WTC11 (cell line): Measurements from ENCODE around the gene SEPTIN10. TPM values are rescaled to one million over a fixed set of nuclear protein-coding genes. Genes with fewer than 3 reads are reported as not detected.

Source experiments
- ATAC-seq: fragments of 200-7000 bp; cut with Tn5 transposase; 2 replicates; pipeline ENCODE4 v1.10.0; 2021; ENCODE audit warnings: mild to moderate bottlenecking, moderate library complexity
- CTCF ChIA-PET: fragments of 300-600 bp; sonication (Branson Sonifier 250); formaldehyde crosslinking; loops from one replicate; lab custom pipeline; 2021; ENCODE audit warnings: antibody characterized with exemption; lab: Charles Lee
- POLR2A ChIA-PET: fragments of 350-600 bp; sonication (Branson Sonifier 250); formaldehyde crosslinking; loops from one replicate; lab custom pipeline; 2021; ENCODE audit warnings: antibody characterized with exemption; lab: Charles Lee
- DNase-seq: peaks from one replicate; pipeline ENCODE4 v3.0.0; 2021; ENCODE audit warnings: low spot score
- H3K27ac Mint-ChIP-seq: 2 replicates; pipeline ENCODE4 v1.8.0; 2021; ENCODE audit warnings: mixed read lengths
- H3K27me3 Mint-ChIP-seq: 2 replicates; pipeline ENCODE4 v1.8.0; 2021; ENCODE audit warnings: low read depth, mild to moderate bottlenecking, moderate library complexity, mixed read lengths
- H3K36me3 Mint-ChIP-seq: 2 replicates; pipeline ENCODE4 v1.8.0; 2021; ENCODE audit warnings: mixed read lengths
- H3K4me1 Mint-ChIP-seq: 2 replicates; pipeline ENCODE4 v1.8.0; 2022; ENCODE audit warnings: mixed read lengths
- H3K4me3 Mint-ChIP-seq: 2 replicates; pipeline ENCODE4 v1.8.0; 2021; ENCODE audit warnings: mild to moderate bottlenecking, moderate library complexity, mixed read lengths
- H3K9me3 Mint-ChIP-seq: 2 replicates; pipeline ENCODE4 v1.8.0; 2021; ENCODE audit warnings: mixed read lengths
- AFF4 ChIP-seq: sonication (generic); formaldehyde crosslinking; IDR thresholded peaks from 2 replicates; pipeline ENCODE4 v1.8.1; 2023; ENCODE audit warnings: mild to moderate bottlenecking, missing genetic modification reagents, borderline replicate concordance
- ARID4B ChIP-seq: sonication (generic); formaldehyde crosslinking; IDR thresholded peaks from 2 replicates; pipeline ENCODE4 v1.8.0; 2023; ENCODE audit warnings: missing genetic modification reagents, mild to moderate bottlenecking, borderline replicate concordance
- ATF6 ChIP-seq: sonication (generic); formaldehyde crosslinking; IDR thresholded peaks from 2 replicates; pipeline ENCODE4 v1.8.1; 2023; ENCODE audit warnings: mild to moderate bottlenecking, missing genetic modification reagents
- CDX4 ChIP-seq: fragments of 250-450 bp; sonication (Bioruptor Pico); IDR thresholded peaks from 2 replicates; pipeline ENCODE4 v1.9.0; 2021; ENCODE audit warnings: moderate library complexity, mild to moderate bottlenecking, inconsistent platforms, borderline replicate concordance
- ESRRA ChIP-seq: sonication (generic); formaldehyde crosslinking; IDR thresholded peaks from 2 replicates; pipeline ENCODE4 v1.8.1; 2022; ENCODE audit warnings: mild to moderate bottlenecking, missing genetic modification reagents, borderline replicate concordance
- JAZF1 ChIP-seq: fragments of 250-450 bp; sonication (Bioruptor Pico); IDR thresholded peaks from 2 replicates; pipeline ENCODE4 v1.9.0; 2021; ENCODE audit warnings: moderate library complexity, mild to moderate bottlenecking, inconsistent platforms
- MAX ChIP-seq: sonication (generic); formaldehyde crosslinking; IDR thresholded peaks from 2 replicates; pipeline ENCODE4 v1.8.0; 2022; ENCODE audit warnings: mild to moderate bottlenecking, missing genetic modification reagents
- MXD4 ChIP-seq: fragments of 250-450 bp; sonication (Bioruptor Pico); IDR thresholded peaks from 2 replicates; pipeline ENCODE4 v1.8.0; 2021; ENCODE audit warnings: mild to moderate bottlenecking, moderate library complexity, borderline replicate concordance
- NFATC4 ChIP-seq: fragments of 250-450 bp; sonication (Bioruptor Pico); IDR thresholded peaks from 2 replicates; pipeline ENCODE4 v1.9.0; 2021; ENCODE audit warnings: mild to moderate bottlenecking
- PREB ChIP-seq: sonication (generic); formaldehyde crosslinking; IDR thresholded peaks from 2 replicates; pipeline ENCODE4 v1.8.1; 2022; ENCODE audit warnings: mild to moderate bottlenecking, missing genetic modification reagents, moderate library complexity, borderline replicate concordance
- STAT6 ChIP-seq: sonication (generic); formaldehyde crosslinking; conservative IDR thresholded peaks from 2 replicates; pipeline ENCODE4 v1.8.1; 2023; ENCODE audit warnings: mild to moderate bottlenecking, low read depth, missing genetic modification reagents, moderate library complexity
- TEAD4 ChIP-seq: sonication (generic); formaldehyde crosslinking; IDR thresholded peaks from 2 replicates; pipeline ENCODE4 v1.8.0; 2022; ENCODE audit warnings: mild to moderate bottlenecking, missing genetic modification reagents
- USF1 ChIP-seq: sonication (generic); formaldehyde crosslinking; IDR thresholded peaks from 2 replicates; pipeline ENCODE4 v1.8.0; 2022; ENCODE audit warnings: mild to moderate bottlenecking, missing genetic modification reagents
- ZNF232 ChIP-seq: sonication (generic); formaldehyde crosslinking; IDR thresholded peaks from 2 replicates; pipeline ENCODE4 v1.8.0; 2022; ENCODE audit warnings: mild to moderate bottlenecking, missing genetic modification reagents
- total RNA-seq: library from RNA; stranded (reverse); gene quantifications from 3 replicates; pipeline ENCODE4 v1.2.3, GENCODE V29; 2021

Gene SEPTIN10
- total RNA-seq, 1 experiment from 2014 or later: 86.8 TPM

GRCh38 chr2:109523121-109523520 is 90.6 kb downstream of the SEPTIN10 start:
- ATAC-seq: no peak
- no peak for TF ChIP-seq NFATC4 (CRISPR knock-in tag)
- TF ChIP-seq, all 79 proteins: peak for 0
- Mint-ChIP-seq H3K9me3 (no peaks in the 10 kb centered on the region), H3K4me3 (no peak overlapping the region), H3K27ac (no peak overlapping the region), H3K36me3 (no peaks in the 10 kb centered on the region), H3K4me1 (no peaks in the 10 kb centered on the region), H3K27me3 (no peaks in the 10 kb centered on the region)
- POLR2A ChIA-PET: no interaction called here
- CTCF ChIA-PET: interaction anchor here (0.9 kb wide), 1 partner anchor 23 kb away, joined by 5 read pairs; no protein-coding TSS in a partner anchor
- DNase-seq: no peak

- Mint-ChIP-seq H3K27ac (no peak overlapping the region), H3K4me1 (no peaks in the 10 kb centered on the region), H3K4me3 (no peak overlapping the region), H3K9me3 (no peaks in the 10 kb centered on the region)
- POLR2A ChIA-PET: no interaction called here
- ATAC-seq: no peak
- TF ChIP-seq USF1 (CRISPR knock-in tag) (no peak), JAZF1 (CRISPR knock-in tag) (no peak), ARID4B (no peak), MXD4 (no peak), ZNF232 (CRISPR knock-in tag) (no peak), TEAD4 (CRISPR knock-in tag) (no peak), MAX (CRISPR knock-in tag) (no peak), PREB (no peak), STAT6 (CRISPR knock-in tag) (no peak), CDX4 (CRISPR knock-in tag) (no peak), ATF6 (CRISPR knock-in tag) (no peak), AFF4 (CRISPR knock-in tag) (no peak), ESRRA (CRISPR knock-in tag) (no peak)
- TF ChIP-seq, all 79 proteins: peak for 0
- Mint-ChIP-seq H3K27me3 (no peaks in the 10 kb centered on the region), H3K36me3 (no peaks in the 10 kb centered on the region)
- CTCF ChIA-PET: no interaction called here
- DNase-seq: no peak
Measured at GRCh38 chr2:109522063-109522374, 91.7 kb downstream of the SEPTIN10 start.
